Naive B cell (primary cell): Measurements from ENCODE around the gene VPS29. TPM values are rescaled to one million over a fixed set of nuclear protein-coding genes. Genes with fewer than 3 reads are reported as not detected.
A peak's percentile ranks its signal among the peaks of the same experiment; 100 is the strongest.

ENCODE experiments used
- ATAC-seq, 2 donors: fragments of 150-1000 bp; cut with Tn5 transposase; 2 replicates each; pipeline ENCODE4 v1.10.0; 2021; ENCODE audit warnings: low read depth in 2 of 2, mild to moderate bottlenecking in 2 of 2, moderate library complexity in 2 of 2
- DNase-seq: peaks from one replicate; pipeline ENCODE4 v3.0.0; 2022
- H3K27ac Mint-ChIP-seq, 6 donors: one replicate each; pipeline ENCODE4 v1.8.0; 2020 to 2022; ENCODE audit warnings: mild to moderate bottlenecking in 6 of 6, mixed read lengths in 6 of 6, moderate library complexity in 5 of 6, inconsistent platforms in 2 of 6
- H3K27me3 Mint-ChIP-seq, 3 donors: one replicate each; pipeline ENCODE4 v1.8.0; 2021 to 2022; ENCODE audit warnings: mixed read lengths in 3 of 3, mild to moderate bottlenecking in 1 of 3
- H3K36me3 Mint-ChIP-seq, 2 donors: one replicate each; pipeline ENCODE4 v1.8.0; 2020 to 2022; ENCODE audit warnings: mixed read lengths in 2 of 2, inconsistent platforms in 1 of 2, mild to moderate bottlenecking in 1 of 2
- H3K4me1 Mint-ChIP-seq, 3 donors: one replicate each; pipeline ENCODE4 v1.8.0; 2020 to 2022; ENCODE audit warnings: mixed read lengths in 3 of 3, inconsistent platforms in 1 of 3, mild to moderate bottlenecking in 1 of 3, moderate library complexity in 1 of 3
- H3K4me3 Mint-ChIP-seq, 8 donors: one replicate each; pipeline ENCODE4 v1.8.0; 2020 to 2022; ENCODE audit warnings: mild to moderate bottlenecking in 8 of 8, mixed read lengths in 8 of 8, moderate library complexity in 8 of 8, inconsistent platforms in 2 of 8
- H3K9me3 Mint-ChIP-seq, 7 donors: one replicate each; pipeline ENCODE4 v1.8.0; 2020 to 2022; ENCODE audit warnings: mixed read lengths in 7 of 7, mild to moderate bottlenecking in 5 of 7, inconsistent platforms in 2 of 7, moderate library complexity in 1 of 7
- polyA plus RNA-seq, 6 donors: library from polyadenylated mRNA; unstranded; fragments of 300-500 nt; fragmentation: Illumina TruSeq; gene quantifications; one replicate each; pipeline ENCODE4 v1.2.3, GENCODE V29; 2021; ENCODE audit warnings: low read depth in 6 of 6

VPS29 gene
- polyA plus RNA-seq, 6 donors from 2014 or later: 120 to 151 (median 143) TPM

DNA sequence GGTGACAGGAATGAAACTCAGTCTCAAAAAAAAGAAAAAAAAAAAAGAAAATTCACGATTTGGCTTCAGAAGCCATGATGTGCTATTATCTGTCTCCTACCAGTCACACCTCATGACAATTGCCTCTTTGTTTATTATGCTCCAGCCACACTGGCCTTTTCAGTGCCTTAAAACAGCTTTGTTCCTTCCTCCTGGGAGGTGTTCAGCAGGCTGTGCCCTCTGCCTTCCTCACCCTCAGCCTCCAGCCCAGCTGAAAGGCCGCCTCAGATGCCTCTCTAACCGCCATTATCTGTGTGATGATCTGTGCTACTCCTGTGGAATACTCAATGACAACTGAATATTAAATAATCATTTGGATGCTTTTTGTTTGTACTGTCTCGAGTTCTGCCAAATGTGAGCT lies 43.2 kb downstream of the VPS29 start:
- DNase-seq (no peak), ATAC-seq (no peak)
- Mint-ChIP-seq H3K9me3 (no peaks in the 10 kb centered on the region), H3K36me3 (peaks cover 0 to 18% of the 10 kb centered on the region in 2 donors), H3K4me3 (peak overlapping the region in 4 of 8 donors; percentile 10 to 56 (median 30)), H3K27me3 (no peaks in the 10 kb centered on the region), H3K27ac (peak overlapping the region in 3 of 6 donors; percentile 5 to 65 (median 42)), H3K4me1 (peaks cover 22 to 49% (median 25%) of the 10 kb centered on the region in 3 donors)

DNA sequence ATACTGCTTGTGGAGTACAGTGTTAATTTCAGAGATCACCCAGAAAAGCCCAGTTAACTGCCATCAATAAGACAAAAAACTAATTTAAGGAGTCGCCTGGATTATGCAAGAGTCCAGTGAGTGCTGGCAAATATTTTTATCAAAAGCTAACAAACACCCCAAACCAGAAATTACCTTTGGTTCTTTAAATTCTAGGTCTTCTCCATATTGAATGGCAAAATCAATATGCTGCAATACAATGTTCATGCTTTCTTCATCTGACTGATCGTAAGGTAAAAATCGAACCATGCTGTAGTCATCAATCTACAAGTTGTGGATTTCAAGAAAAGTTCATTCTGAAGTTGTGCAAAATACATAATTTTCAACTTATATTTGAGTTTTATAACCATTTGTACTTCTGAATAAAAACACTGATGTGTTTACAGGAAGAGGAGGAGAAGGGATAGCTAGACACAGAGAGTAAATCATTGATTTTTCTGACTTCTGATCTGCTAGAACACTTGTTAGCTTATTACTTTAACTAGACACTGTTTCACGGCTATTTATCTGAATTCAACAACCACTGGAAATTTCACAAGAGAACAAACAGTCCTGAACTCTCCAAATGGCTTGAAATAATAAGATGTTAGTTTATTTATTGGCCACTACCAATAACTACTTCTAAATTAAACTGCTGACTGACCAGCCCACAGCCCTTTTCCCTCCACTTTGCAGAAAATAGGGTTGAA lies 48.2 kb downstream of the VPS29 start:
- ATAC-seq (no peak), DNase-seq (no peak)
- Mint-ChIP-seq H3K9me3 (no peaks in the 10 kb centered on the region), H3K4me1 (peaks cover 29 to 57% (median 42%) of the 10 kb centered on the region in 3 donors), H3K36me3 (peaks cover 11 to 12% of the 10 kb centered on the region in 2 donors), H3K4me3 (peak overlapping the region in 1 of 8 donors; percentile 27), H3K27me3 (no peaks in the 10 kb centered on the region), H3K27ac (no peak overlapping the region)

DNA sequence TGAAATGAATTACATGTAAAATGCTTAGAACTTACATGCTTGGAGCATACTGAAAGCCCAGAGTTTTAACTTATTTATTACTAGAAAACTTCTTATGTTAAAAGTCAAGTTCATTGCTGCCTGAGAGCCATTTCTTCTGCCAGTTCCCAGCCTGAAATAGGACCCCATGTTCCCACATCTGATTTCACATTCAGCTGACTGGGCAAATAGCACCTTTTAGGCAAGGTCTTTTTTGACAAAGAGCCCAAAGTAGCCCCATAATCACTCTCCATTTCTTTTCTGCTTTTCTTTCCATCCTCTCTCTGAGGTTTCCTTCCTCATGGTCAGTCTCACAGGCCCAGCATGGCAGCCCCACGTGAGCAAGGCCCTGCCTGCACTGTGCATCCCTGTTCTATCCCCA lies 50.6 kb downstream of the VPS29 start:
- H3K4me1 Mint-ChIP-seq: peaks cover 35 to 55% (median 53%) of the 10 kb centered on the region in 3 donors
- peak overlapping the region in 3 of 6 donors; percentile 31 to 100 (median 100) for H3K27ac Mint-ChIP-seq
- H3K27me3 Mint-ChIP-seq: no peaks in the 10 kb centered on the region
- DNase-seq (no peak), ATAC-seq (no peak)
- H3K4me3 Mint-ChIP-seq: peak overlapping the region in 6 of 8 donors; percentile 5 to 100 (median 92)
- H3K36me3 Mint-ChIP-seq: peaks cover 11 to 12% of the 10 kb centered on the region in 2 donors
- H3K9me3 Mint-ChIP-seq: no peaks in the 10 kb centered on the region

DNA sequence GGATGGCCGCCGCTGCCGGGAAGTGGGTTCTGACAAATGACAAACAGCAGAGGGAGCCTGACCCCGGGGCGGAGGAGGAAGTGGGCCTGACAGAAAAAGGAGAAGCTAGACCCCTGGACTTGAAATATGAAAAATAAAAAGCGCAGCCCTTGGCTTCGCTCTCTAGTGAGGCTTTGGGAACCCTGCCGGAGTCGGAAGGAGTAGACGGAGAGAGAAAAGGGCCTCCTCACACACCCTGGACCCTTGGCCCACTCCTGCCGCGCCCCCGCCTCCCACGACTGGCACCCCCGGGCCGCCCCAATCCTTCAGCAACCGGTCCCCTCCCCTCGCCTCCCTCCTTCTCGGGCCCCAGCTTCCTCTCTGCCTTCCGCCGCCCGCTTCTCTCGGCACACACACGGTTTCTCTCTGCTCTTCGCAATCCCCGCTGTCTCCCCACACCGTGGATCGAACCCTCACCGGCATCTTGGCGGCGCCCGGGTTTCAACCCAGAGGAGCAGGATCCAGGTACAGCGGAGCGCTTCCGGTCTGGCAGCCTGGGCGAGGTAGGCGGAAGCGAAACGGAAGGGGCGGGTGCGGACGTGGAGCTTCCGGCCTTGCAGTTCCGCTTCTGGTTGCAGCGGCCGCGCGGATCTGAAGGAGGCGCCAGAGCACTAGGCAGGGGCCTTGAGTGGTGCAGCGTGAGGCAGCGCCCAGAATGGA lies 52.0 kb downstream of the VPS29 start, which contains the start of gene ARPC3:
Gene ARPC3, minus strand, starts transcription at position 539 of the 699 bp plus-strand sequence. Its CDS starts 77 bp downstream, at position 462.
- peak; percentile 87 to 88 for ATAC-seq
- Mint-ChIP-seq H3K4me3 (peak within 1 kb of the TSS; percentile 98 to 100 (median 99)), H3K36me3 (peaks cover 16 to 17% of the 10 kb centered on the region in 2 donors), H3K27ac (peak within 1 kb of the TSS; percentile 99 to 100 (median 100)), H3K4me1 (peaks cover 36 to 52% (median 50%) of the 10 kb centered on the region in 3 donors), H3K27me3 (no peaks in the 10 kb centered on the region), H3K9me3 (no peaks in the 10 kb centered on the region)
- peak; percentile 93 for DNase-seq

DNA sequence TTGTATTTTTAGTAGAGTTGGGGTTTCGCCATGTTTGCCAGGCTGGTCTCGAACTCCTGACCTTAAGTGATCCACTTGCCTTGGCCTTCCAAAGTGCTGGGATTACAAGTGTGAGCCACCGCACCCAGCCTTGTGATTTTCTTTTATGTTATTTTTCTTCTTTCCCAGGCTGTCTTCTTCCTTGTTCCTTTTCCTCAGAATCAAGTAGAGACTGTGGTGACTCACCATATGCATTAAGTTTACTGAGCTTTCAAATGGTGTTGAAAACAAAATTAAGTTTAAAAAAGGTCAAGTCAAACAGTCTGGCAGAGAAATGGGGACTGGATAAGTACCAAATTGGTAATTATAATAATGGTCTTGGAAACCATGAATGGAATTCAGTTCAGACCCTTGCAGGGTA lies 57.5 kb downstream of the VPS29 start:
- H3K4me1 Mint-ChIP-seq: peaks cover 30 to 42% (median 37%) of the 10 kb centered on the region in 3 donors
- H3K36me3 Mint-ChIP-seq: peaks cover 11 to 13% of the 10 kb centered on the region in 2 donors
- H3K9me3 Mint-ChIP-seq: no peaks in the 10 kb centered on the region
- peak overlapping the region in 2 of 6 donors; percentile 7 to 82 for H3K27ac Mint-ChIP-seq
- peak overlapping the region in 2 of 8 donors; percentile 38 to 84 for H3K4me3 Mint-ChIP-seq
- no peaks in the 10 kb centered on the region for H3K27me3 Mint-ChIP-seq
- DNase-seq (no peak), ATAC-seq (no peak)

Other genes with a start within 250 kb of the VPS29 start
- gene ATP2A2, start 220.9 kb downstream of the VPS29 start, polyA plus RNA-seq: 1 to 10 TPM; 1.6 to 3.8 (median 2.8) TPM
- 10 to 100 TPM; 20.1 to 40.7 (median 25.1) TPM for gene ANAPC7, start 98.4 kb downstream of the VPS29 start, polyA plus RNA-seq
- gene ARPC3, start 51.8 kb downstream of the VPS29 start, polyA plus RNA-seq: 1,000 to 10,000 TPM; 1,452 to 1,836 (median 1,596) TPM
- 10 to 100 TPM; 23.3 to 48.1 (median 36.0) TPM for gene GPN3, start 33.9 kb downstream of the VPS29 start, polyA plus RNA-seq
- gene FAM216A, start 33.3 kb downstream of the VPS29 start, polyA plus RNA-seq: 10 to 100 TPM in 5 of 6 donors, 1 to 10 TPM in 1; 8.9 to 17.9 (median 15.6) TPM
- gene RAD9B, start 220 bp upstream of the VPS29 start, polyA plus RNA-seq: 1 to 10 TPM; 1.2 to 4.7 (median 1.6) TPM
- 10 to 100 TPM in 5 of 6 donors, 1 to 10 TPM in 1; 7.1 to 21.3 (median 15.9) TPM for gene PPTC7, start 81.2 kb upstream of the VPS29 start, polyA plus RNA-seq
- gene TCTN1, start 112.0 kb upstream of the VPS29 start, polyA plus RNA-seq: 100 to 1,000 TPM in 1 of 6 donors, 10 to 100 TPM in 5; 52.8 to 109 (median 84.3) TPM
- 100 to 1,000 TPM; 654 to 887 (median 845) TPM for gene HVCN1, start 187.0 kb upstream of the VPS29 start, polyA plus RNA-seq
- 100 to 1,000 TPM; 198 to 315 (median 216) TPM for gene PPP1CC, start 240.8 kb upstream of the VPS29 start, polyA plus RNA-seq